GM12878 (cell line): ENCODE measurements around the gene DOHH. TPM values are rescaled to one million over a fixed set of nuclear protein-coding genes. Genes with fewer than 3 reads are reported as not detected.
"Not testable (repeated sequence)": the region's sequence is repeated elsewhere in the genome, so short reads cannot be mapped to it uniquely, and the experiment has no call there.

ENCODE experiments used
- ATAC-seq: fragments of 200-7000 bp; cut with Tn5 transposase; 3 replicates; pipeline ENCODE4 v1.9.1; 2020; ENCODE audit warnings: mild to moderate bottlenecking, moderate library complexity
- BruUV-seq: library from RNA; stranded (reverse); fragments of 400-500 nt; replicated peaks from 2 replicates; lab custom pipeline; 2021; lab: Mats Ljungman, UMichigan
- CTCF ChIA-PET: fragments of 300-600 bp; sonication (Branson Sonifier 250); formaldehyde crosslinking; extraction: SDS; loops from one replicate; lab custom pipeline; 2021; ENCODE audit warnings: inconsistent platforms; lab: Yijun Ruan, JAX
- POLR2A ChIA-PET: fragments of 350-600 bp; formaldehyde crosslinking; extraction: SDS; loops from one replicate; lab custom pipeline; 2021; ENCODE audit warnings: inconsistent platforms; lab: Charles Lee
- RAD21 ChIA-PET: fragments of 300-600 bp; sonication (Branson Sonifier 250); formaldehyde crosslinking; loops from one replicate; lab custom pipeline; 2023; ENCODE audit warnings: antibody characterized with exemption; ENCODE audit not compliant: unreplicated experiment; lab: Charles Lee
- SMC1A ChIA-PET: fragments of 300-600 bp; sonication (Branson Sonifier 250); formaldehyde crosslinking; loops from one replicate; lab custom pipeline; 2023; ENCODE audit not compliant: unreplicated experiment, uncharacterized antibody; lab: Charles Lee
- DNase-seq: peaks from one replicate; pipeline ENCODE4 v3.0.0-alpha.2; 2011; ENCODE audit warnings: low read depth, low spot score
- FAIRE-seq: peaks from 3 replicates; lab custom pipeline; 2011; peaks lifted over from hg19 to GRCh38; lab: Jason Lieb, UNC
- H2AFZ ChIP-seq: 2 replicates; pipeline ENCODE4 v1.6.0; 2011; ENCODE audit warnings: low read depth, low read length, control low read depth; ENCODE audit not compliant: control insufficient read depth
- H3K27ac ChIP-seq: 2 replicates; pipeline ENCODE4 v1.5.1; 2011; ENCODE audit warnings: control low read depth; ENCODE audit not compliant: control insufficient read depth, insufficient read depth
- H3K27me3 ChIP-seq, 2 experiments: replicated peaks in 1 of 2; 2 replicates each; pipeline versions ENCODE4 v1.6.0 to v1.6.1; 2011; ENCODE audit warnings: low read length in 1 of 2; ENCODE audit not compliant: control insufficient read depth in 2 of 2, insufficient read depth in 2 of 2
- H3K36me3 ChIP-seq, 2 experiments: 2 replicates each; pipeline ENCODE4 v1.5.1; 2011; ENCODE audit warnings: low read length in 1 of 2; ENCODE audit not compliant: control insufficient read depth in 2 of 2, insufficient read depth in 2 of 2
- H3K4me1 ChIP-seq: 2 replicates; pipeline ENCODE4 v1.6.1; 2011; ENCODE audit warnings: mild to moderate bottlenecking, low read length, moderate library complexity, mixed read lengths; ENCODE audit not compliant: control insufficient read depth, insufficient read depth
- H3K4me2 ChIP-seq: 2 replicates; pipeline ENCODE4 v1.6.0; 2011; ENCODE audit warnings: control low read depth; ENCODE audit not compliant: control insufficient read depth, insufficient read depth
- H3K4me3 ChIP-seq: fragments of 200-600 bp; sonication (generic); 2 replicates; pipeline ENCODE4 v1.5.1; 2016
- H3K79me2 ChIP-seq: 2 replicates; pipeline ENCODE4 v1.6.0; 2011; ENCODE audit warnings: low read length; ENCODE audit not compliant: control insufficient read depth, insufficient read depth
- H3K9ac ChIP-seq: 2 replicates; pipeline ENCODE4 v1.8.0; 2011; ENCODE audit warnings: low read length, control low read depth, mixed read lengths; ENCODE audit not compliant: control insufficient read depth, insufficient read depth
- H3K9me3 ChIP-seq: replicated peaks from 3 replicates; pipeline ENCODE4 v1.5.1; 2011; ENCODE audit warnings: mild to moderate bottlenecking, low read length; ENCODE audit not compliant: control insufficient read depth, insufficient read depth
- H4K20me1 ChIP-seq: 2 replicates; pipeline ENCODE4 v1.6.0; 2011; ENCODE audit not compliant: control insufficient read depth, insufficient read depth
- DPF2 ChIP-seq: fragments of 450-650 bp; IDR thresholded peaks from 2 replicates; pipeline ENCODE4 v1.6.1; 2017; ENCODE audit warnings: mild to moderate bottlenecking
- MYC ChIP-seq: IDR thresholded peaks from 2 replicates; pipeline ENCODE4 v1.6.1; 2011; ENCODE audit warnings: mild to moderate bottlenecking, low read length, moderate library complexity, inconsistent platforms; ENCODE audit not compliant: insufficient read depth, insufficient replicate concordance, insufficient read length, severe bottlenecking
- NKRF ChIP-seq: fragments of 450-650 bp; conservative IDR thresholded peaks from 2 replicates; pipeline ENCODE4 v1.6.1; 2017; ENCODE audit warnings: mild to moderate bottlenecking, moderate library complexity
- NR2C2 ChIP-seq: IDR thresholded peaks from 2 replicates; pipeline ENCODE4 v1.6.1; 2011; ENCODE audit warnings: borderline replicate concordance, low read depth; ENCODE audit not compliant: control insufficient read depth, insufficient read length
- POLR2AphosphoS5 ChIP-seq: IDR thresholded peaks from 2 replicates; pipeline ENCODE4 v1.6.1; 2011; ENCODE audit warnings: mild to moderate bottlenecking, low read length, inconsistent platforms
- SKIL ChIP-seq: fragments of 450-650 bp; IDR thresholded peaks from 2 replicates; pipeline ENCODE4 v1.6.1; 2017; ENCODE audit warnings: mild to moderate bottlenecking, low read depth, inconsistent platforms; ENCODE audit not compliant: poor library complexity, severe bottlenecking
- SREBF1 ChIP-seq: IDR thresholded peaks from 2 replicates; pipeline ENCODE4 v1.6.1; 2012; ENCODE audit warnings: mild to moderate bottlenecking, low read length
- TCF7 ChIP-seq: IDR thresholded peaks from 2 replicates; pipeline ENCODE4 v1.6.1; 2014; ENCODE audit warnings: antibody characterized with exemption, borderline replicate concordance
- ZNF24 ChIP-seq: fragments of 450-650 bp; IDR thresholded peaks from 2 replicates; pipeline ENCODE4 v1.6.1; 2017; ENCODE audit warnings: antibody characterized with exemption, mild to moderate bottlenecking
- WGBS: methylation state at CpG from one replicate; pipeline ENCODE4 v1.1.6; 2016; ENCODE audit warnings: low lambda C conversion rate; ENCODE audit not compliant: insufficient replicate concordance, insufficient coverage; ENCODE audit errors: missing lambda C conversion rate; 5-methylcytosine and 5-hydroxymethylcytosine counted together
- in situ Hi-C: fragments of 300-500 bp; cut with MboI; formaldehyde crosslinking; loops from 9 replicates; pipeline ENCODE4 v1.14.3; 2018; ENCODE audit warnings: mixed read lengths
- intact Hi-C: fragments of 100-400 bp; cut with micrococcal nuclease; formaldehyde crosslinking; loops from one replicate; pipeline ENCODE4 v1.14.2; 2022; ENCODE audit not compliant: unreplicated experiment
- polyA plus RNA-seq, 11 experiments: library from polyadenylated mRNA; depleted of rRNA in 4 of 11; unstranded in 6 of 11; stranded (reverse) in 5 of 11; fragments of >200 nt; fragmentation: Nextera tagmentation in 4 of 11; fragmentation: Illumina TruSeq in 1 of 11; extraction: Ambion mirVana in 4 of 11; extraction: Trizol in 1 of 11; gene quantifications; 1 replicate in 1 of 11; 2 replicates in 10 of 11; pipeline versions ENCODE4 v1.2.1 to v1.2.3, GENCODE V29; 2011 to 2016; ENCODE audit warnings: inconsistent platforms in 2 of 11, missing spikeins in 2 of 11, low read depth in 1 of 11
- total RNA-seq, 4 experiments: library from RNA; depleted of rRNA in 3 of 4; stranded (reverse); fragments of >200 nt in 3 of 4; fragmentation: Illumina TruSeq in 1 of 4; extraction: Trizol in 1 of 4; gene quantifications; 2 replicates each; pipeline versions ENCODE4 v1.2.1 to v1.2.3, GENCODE V29; 2013 to 2021
- TF ChIP-seq, protein P1 (sequence below): IDR thresholded peaks from 2 replicates; pipeline ENCODE4 v1.6.1; 2011; ENCODE audit warnings: mild to moderate bottlenecking, low read depth, low read length, moderate library complexity; ENCODE audit not compliant: insufficient replicate concordance

DOHH gene
- total and polyA plus RNA-seq, 10 of the 15 experiments (the other 5 are each of a cell fraction or from before 2014, with no cell fraction given), result 0.11 to 28.6 (median 11.7) TPM

DNA sequence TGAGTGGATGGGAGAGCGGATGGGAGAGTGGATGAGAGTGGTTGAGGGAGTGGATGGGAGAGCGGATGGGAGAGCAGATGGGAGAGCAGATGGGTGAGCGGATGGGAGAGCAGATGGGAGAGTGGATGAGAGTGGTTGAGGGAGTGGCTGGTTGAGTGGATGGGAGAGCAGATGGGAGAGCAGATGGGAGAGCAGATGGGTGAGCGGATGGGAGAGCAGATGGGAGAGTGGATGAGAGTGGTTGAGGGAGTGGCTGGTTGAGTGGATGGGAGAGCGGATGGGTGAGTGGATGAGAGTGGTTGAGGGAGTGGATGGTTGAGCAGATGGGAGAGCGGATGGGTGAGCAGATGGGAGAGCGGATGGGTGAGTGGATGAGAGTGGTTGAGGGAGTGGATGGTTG, 28.8 kb upstream of the DOHH start:
- H3K9ac ChIP-seq, FAIRE-seq, in situ Hi-C loops, RAD21 ChIA-PET, ATAC-seq, BruUV-seq, H3K79me2 ChIP-seq, DNase-seq, H3K27me3 ChIP-seq, H3K4me2 ChIP-seq, CTCF ChIA-PET, H2AFZ ChIP-seq, POLR2A ChIA-PET, H3K4me3 ChIP-seq, H3K9me3 ChIP-seq, H4K20me1 ChIP-seq, SMC1A ChIA-PET, H3K4me1 ChIP-seq, intact Hi-C loops, H3K27ac ChIP-seq: not testable (repeated sequence)
- peaks cover 3 to 46% of the 10 kb centered on the region in 2 experiments; a peak in 3 of 4 replicates for H3K36me3 ChIP-seq
- 100% methylated on average over 2 of the region's 7 CpGs for WGBS

DNA sequence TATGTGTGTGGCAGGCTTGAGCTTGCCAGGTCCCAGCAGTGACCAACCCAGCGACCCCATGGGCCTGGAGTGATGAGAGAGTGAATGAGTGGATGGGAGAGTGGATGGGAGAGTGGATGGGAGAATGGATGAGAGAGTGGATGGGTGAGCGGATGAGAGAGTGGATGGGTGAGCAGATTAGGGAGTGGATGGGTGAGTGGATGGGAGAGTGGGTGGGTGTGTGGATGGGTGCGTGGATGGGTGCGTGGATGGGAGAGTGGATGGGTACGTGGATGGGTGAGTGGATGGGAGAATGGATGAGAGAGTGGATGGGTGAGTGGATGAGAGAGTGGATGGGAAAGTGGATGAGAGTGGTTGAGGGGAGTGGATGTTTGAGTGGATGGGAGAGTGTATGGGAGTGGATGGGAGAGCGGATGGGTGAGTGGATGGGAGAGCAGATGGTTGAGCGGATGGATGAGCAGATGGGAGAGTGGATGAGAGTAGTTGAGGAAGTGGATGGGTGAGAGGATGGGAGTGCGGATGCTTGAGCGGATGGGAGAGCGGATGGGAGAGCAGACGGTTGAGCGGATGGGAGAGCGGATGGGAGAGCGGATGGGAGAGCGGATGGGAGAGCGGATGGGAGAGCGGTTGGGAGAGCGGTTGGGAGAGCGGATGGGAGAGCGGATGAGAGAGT, 28.2 kb upstream of the DOHH start:
- DNase-seq, result no peak
- intact Hi-C loops (no loop called here), in situ Hi-C loops (no loop called here)
- Histone ChIP-seq H3K9me3 (no peaks in the 10 kb centered on the region), H3K9ac (no peak overlapping the region), H3K4me1 (no peaks in the 10 kb centered on the region), H3K79me2 (no peaks in the 10 kb centered on the region), H3K36me3 (peaks cover 2 to 48% of the 10 kb centered on the region in 2 experiments; a peak in 3 of 4 replicates), H3K27me3 (no peaks in the 10 kb centered on the region), H3K27ac (no peak overlapping the region), H2AFZ (no peak overlapping the region), H3K4me3 (no peak overlapping the region), H3K4me2 (no peak overlapping the region), H4K20me1 (no peaks in the 10 kb centered on the region)
- BruUV-seq, result no TSS peak
- POLR2A ChIA-PET, result no interaction called here
- TF ChIP-seq NKRF (no peak), SKIL (no peak), ZNF24 (no peak), SREBF1 (no peak), NR2C2 (no peak), TCF7 (no peak), POLR2AphosphoS5 (no peak), DPF2 (no peak), MYC (no peak)
- TF ChIP-seq, protein P1, sequence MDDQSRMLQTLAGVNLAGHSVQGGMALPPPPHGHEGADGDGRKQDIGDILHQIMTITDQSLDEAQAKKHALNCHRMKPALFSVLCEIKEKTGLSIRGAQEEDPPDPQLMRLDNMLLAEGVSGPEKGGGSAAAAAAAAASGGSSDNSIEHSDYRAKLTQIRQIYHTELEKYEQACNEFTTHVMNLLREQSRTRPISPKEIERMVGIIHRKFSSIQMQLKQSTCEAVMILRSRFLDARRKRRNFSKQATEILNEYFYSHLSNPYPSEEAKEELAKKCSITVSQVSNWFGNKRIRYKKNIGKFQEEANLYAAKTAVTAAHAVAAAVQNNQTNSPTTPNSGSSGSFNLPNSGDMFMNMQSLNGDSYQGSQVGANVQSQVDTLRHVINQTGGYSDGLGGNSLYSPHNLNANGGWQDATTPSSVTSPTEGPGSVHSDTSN, result no peak
- WGBS, result 96% methylated on average over 16 of the region's 20 CpGs
- ATAC-seq, result no peak
- SMC1A ChIA-PET, result no interaction called here
- RAD21 ChIA-PET, result interaction anchor here (0.6 kb wide), 1 partner anchor 31 kb away, joined by 3 read pairs; no protein-coding TSS in a partner anchor
- no peak for FAIRE-seq
- CTCF ChIA-PET, result no interaction called here
